Neural cell (in vitro differentiated cells): ENCODE data around the gene CPNE6.

Source experiments
- EP300 ChIP-seq: fragments of 450-650 bp; conservative IDR thresholded peaks from 2 replicates; pipeline ENCODE4 v1.6.1; 2014; ENCODE audit warnings: antibody characterized with exemption, mild to moderate bottlenecking, moderate library complexity; ENCODE audit not compliant: poor library complexity, severe bottlenecking
- EZH2 ChIP-seq: fragments of 200-600, 300-800 bp; shearing (Covaris generic), sonication (generic); IDR thresholded peaks from 2 replicates; pipeline ENCODE4 v1.6.1; 2014; ENCODE audit warnings: antibody characterized with exemption, low read length, borderline replicate concordance, mild to moderate bottlenecking; ENCODE audit not compliant: insufficient read depth, poor library complexity, severe bottlenecking
- MXI1 ChIP-seq: fragments of 450-650 bp; conservative IDR thresholded peaks from 2 replicates; pipeline ENCODE4 v1.6.1; 2014; ENCODE audit warnings: antibody characterized with exemption, mild to moderate bottlenecking; ENCODE audit not compliant: poor library complexity, severe bottlenecking
- POLR2AphosphoS5 ChIP-seq: IDR thresholded peaks from 2 replicates; pipeline ENCODE4 v1.6.1; 2012
- RAD21 ChIP-seq: fragments of 450-650 bp; conservative IDR thresholded peaks from 2 replicates; pipeline ENCODE4 v1.6.1; 2014; ENCODE audit warnings: antibody characterized with exemption, mild to moderate bottlenecking, moderate library complexity
- SMC3 ChIP-seq: fragments of 450-650 bp; conservative IDR thresholded peaks from 2 replicates; pipeline ENCODE4 v1.6.1; 2014; ENCODE audit warnings: antibody characterized with exemption, mild to moderate bottlenecking, moderate library complexity; ENCODE audit not compliant: poor library complexity
- TAF1 ChIP-seq: IDR thresholded peaks from 2 replicates; pipeline ENCODE4 v1.6.1; 2012; ENCODE audit warnings: low read depth
- TF ChIP-seq, protein P1 (sequence below): fragments of 450-650 bp; IDR thresholded peaks from 2 replicates; pipeline ENCODE4 v1.5.1; 2014; ENCODE audit warnings: antibody characterized with exemption, mild to moderate bottlenecking, moderate library complexity; ENCODE audit not compliant: poor library complexity, severe bottlenecking
- TF ChIP-seq, protein P2 (sequence below): IDR thresholded peaks from 2 replicates; pipeline ENCODE4 v1.6.1; 2012; ENCODE audit warnings: borderline replicate concordance

DNA sequence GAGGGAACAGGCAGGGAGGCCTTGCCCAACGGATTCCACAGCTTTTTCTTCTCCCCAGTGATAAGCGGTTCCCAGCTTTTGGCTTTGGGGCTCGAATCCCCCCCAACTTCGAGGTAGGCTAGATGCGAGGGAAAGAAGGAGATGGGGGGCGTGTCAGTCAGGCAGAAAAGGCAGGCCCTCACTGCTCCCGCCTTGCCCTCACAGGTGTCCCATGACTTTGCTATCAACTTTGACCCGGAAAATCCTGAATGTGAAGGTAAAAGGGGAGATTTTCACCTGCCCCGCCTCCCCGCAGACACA lies 4.9 kb downstream of the CPNE6 start:
- TF ChIP-seq, protein P1, sequence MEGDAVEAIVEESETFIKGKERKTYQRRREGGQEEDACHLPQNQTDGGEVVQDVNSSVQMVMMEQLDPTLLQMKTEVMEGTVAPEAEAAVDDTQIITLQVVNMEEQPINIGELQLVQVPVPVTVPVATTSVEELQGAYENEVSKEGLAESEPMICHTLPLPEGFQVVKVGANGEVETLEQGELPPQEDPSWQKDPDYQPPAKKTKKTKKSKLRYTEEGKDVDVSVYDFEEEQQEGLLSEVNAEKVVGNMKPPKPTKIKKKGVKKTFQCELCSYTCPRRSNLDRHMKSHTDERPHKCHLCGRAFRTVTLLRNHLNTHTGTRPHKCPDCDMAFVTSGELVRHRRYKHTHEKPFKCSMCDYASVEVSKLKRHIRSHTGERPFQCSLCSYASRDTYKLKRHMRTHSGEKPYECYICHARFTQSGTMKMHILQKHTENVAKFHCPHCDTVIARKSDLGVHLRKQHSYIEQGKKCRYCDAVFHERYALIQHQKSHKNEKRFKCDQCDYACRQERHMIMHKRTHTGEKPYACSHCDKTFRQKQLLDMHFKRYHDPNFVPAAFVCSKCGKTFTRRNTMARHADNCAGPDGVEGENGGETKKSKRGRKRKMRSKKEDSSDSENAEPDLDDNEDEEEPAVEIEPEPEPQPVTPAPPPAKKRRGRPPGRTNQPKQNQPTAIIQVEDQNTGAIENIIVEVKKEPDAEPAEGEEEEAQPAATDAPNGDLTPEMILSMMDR: no peak
- no peak for TF ChIP-seq TAF1
- TF ChIP-seq EZH2: no peak
- no peak for TF ChIP-seq EP300
- TF ChIP-seq POLR2AphosphoS5: no peak
- TF ChIP-seq RAD21: no peak
- TF ChIP-seq SMC3: no peak
- no peak for TF ChIP-seq MXI1
- TF ChIP-seq, protein P2, sequence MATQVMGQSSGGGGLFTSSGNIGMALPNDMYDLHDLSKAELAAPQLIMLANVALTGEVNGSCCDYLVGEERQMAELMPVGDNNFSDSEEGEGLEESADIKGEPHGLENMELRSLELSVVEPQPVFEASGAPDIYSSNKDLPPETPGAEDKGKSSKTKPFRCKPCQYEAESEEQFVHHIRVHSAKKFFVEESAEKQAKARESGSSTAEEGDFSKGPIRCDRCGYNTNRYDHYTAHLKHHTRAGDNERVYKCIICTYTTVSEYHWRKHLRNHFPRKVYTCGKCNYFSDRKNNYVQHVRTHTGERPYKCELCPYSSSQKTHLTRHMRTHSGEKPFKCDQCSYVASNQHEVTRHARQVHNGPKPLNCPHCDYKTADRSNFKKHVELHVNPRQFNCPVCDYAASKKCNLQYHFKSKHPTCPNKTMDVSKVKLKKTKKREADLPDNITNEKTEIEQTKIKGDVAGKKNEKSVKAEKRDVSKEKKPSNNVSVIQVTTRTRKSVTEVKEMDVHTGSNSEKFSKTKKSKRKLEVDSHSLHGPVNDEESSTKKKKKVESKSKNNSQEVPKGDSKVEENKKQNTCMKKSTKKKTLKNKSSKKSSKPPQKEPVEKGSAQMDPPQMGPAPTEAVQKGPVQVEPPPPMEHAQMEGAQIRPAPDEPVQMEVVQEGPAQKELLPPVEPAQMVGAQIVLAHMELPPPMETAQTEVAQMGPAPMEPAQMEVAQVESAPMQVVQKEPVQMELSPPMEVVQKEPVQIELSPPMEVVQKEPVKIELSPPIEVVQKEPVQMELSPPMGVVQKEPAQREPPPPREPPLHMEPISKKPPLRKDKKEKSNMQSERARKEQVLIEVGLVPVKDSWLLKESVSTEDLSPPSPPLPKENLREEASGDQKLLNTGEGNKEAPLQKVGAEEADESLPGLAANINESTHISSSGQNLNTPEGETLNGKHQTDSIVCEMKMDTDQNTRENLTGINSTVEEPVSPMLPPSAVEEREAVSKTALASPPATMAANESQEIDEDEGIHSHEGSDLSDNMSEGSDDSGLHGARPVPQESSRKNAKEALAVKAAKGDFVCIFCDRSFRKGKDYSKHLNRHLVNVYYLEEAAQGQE: no peak
